Measurements from ENCODE around the gene CLK1.

GRCh38 chr2:200851398-200852248 is 12.8 kb downstream of the CLK1 start:
- TF ChIP-seq EZH2 (IDR thresholded peaks at IDR 0.05; ENCODE audit: borderline replicate concordance, insufficient read depth, low read length, poor library complexity, severe bottlenecking) = no peak
- no peak for TF ChIP-seq EP300 (conservative IDR thresholded peaks at IDR 0.05; ENCODE audit: poor library complexity, severe bottlenecking)
- no peak for TF ChIP-seq RAD21 (conservative IDR thresholded peaks at IDR 0.05)

All from neural cell (in vitro differentiated cells).